Spleen (tissue), 7 donors: Measurements from ENCODE around the gene CILP2.

Experiments
- POLR2A ChIP-seq, 3 donors: fragments of 450-650 bp; IDR thresholded peaks; one replicate each; pipeline ENCODE4 v1.5.1; 2017; ENCODE audit warnings: antibody characterized with exemption in 3 of 3, mild to moderate bottlenecking in 1 of 3
- TF ChIP-seq, protein P1 (sequence below), 11 experiments: fragments of 200-600 bp in 7 of 11; fragments of 450-650 bp in 4 of 11; sonication (generic) in 4 of 11; IDR thresholded peaks in 8 of 11; conservative IDR thresholded peaks in 3 of 11; 1 replicate in 7 of 11; 2 replicates in 4 of 11; pipeline versions ENCODE4 v1.4.0 to v1.8.0; 2016 to 2021; ENCODE audit warnings: antibody characterized with exemption in 11 of 11, inconsistent platforms in 4 of 11, mild to moderate bottlenecking in 1 of 11
- donor health status: DM: no; HTN: no; CAD: no; lungs with moderate emphysema.
- donor health status: DM: no; HTN: no; CAD: no.
- donor health status: DM: no; HTN: no; CAD: no.

DNA sequence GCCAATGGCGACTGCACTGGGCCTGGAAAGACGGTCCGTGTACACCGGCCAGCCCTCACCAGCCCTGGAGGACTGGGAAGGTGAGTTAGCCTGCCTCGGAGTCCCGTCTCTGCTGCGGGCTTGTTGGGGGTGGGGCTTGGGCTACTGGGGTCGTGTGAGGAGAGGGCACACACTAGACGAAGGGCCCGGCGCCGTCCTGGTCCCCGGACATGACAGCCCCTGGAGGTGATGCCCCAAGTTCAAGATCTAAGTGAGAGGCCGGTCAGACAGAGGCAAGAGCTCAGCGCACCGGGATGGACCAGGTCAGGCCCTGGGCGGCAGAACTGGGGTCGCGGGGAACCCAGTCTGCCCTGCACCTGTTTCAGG lies 1.6 kb downstream of the CILP2 start:
- no peak for TF ChIP-seq POLR2A (IDR thresholded peaks at IDR 0.05)
- TF ChIP-seq, protein P1, sequence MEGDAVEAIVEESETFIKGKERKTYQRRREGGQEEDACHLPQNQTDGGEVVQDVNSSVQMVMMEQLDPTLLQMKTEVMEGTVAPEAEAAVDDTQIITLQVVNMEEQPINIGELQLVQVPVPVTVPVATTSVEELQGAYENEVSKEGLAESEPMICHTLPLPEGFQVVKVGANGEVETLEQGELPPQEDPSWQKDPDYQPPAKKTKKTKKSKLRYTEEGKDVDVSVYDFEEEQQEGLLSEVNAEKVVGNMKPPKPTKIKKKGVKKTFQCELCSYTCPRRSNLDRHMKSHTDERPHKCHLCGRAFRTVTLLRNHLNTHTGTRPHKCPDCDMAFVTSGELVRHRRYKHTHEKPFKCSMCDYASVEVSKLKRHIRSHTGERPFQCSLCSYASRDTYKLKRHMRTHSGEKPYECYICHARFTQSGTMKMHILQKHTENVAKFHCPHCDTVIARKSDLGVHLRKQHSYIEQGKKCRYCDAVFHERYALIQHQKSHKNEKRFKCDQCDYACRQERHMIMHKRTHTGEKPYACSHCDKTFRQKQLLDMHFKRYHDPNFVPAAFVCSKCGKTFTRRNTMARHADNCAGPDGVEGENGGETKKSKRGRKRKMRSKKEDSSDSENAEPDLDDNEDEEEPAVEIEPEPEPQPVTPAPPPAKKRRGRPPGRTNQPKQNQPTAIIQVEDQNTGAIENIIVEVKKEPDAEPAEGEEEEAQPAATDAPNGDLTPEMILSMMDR (IDR thresholded peaks at IDR 0.05 in 8 of 11, conservative IDR thresholded peaks at IDR 0.05 in 3 of 11) = no peak
